Stimulated activated CD4-positive, alpha-beta T cell treated with anti-CD3 and anti-CD28 coated beads, Interleukin-1b, Interleukin-23, amount 100 ng/mL, for 4 hours (primary cell): ENCODE data around the gene LSAMP.
"Not testable (repeated sequence)": the region's sequence is repeated elsewhere in the genome, so short reads cannot be mapped to it uniquely, and the experiment has no call there.

Experiments used
- DNase-seq, 2 donors: peaks; one replicate each; pipeline ENCODE4 v3.0.0-alpha.2; 2020; ENCODE audit warnings: low read depth in 2 of 2

Gene LSAMP

DNA sequence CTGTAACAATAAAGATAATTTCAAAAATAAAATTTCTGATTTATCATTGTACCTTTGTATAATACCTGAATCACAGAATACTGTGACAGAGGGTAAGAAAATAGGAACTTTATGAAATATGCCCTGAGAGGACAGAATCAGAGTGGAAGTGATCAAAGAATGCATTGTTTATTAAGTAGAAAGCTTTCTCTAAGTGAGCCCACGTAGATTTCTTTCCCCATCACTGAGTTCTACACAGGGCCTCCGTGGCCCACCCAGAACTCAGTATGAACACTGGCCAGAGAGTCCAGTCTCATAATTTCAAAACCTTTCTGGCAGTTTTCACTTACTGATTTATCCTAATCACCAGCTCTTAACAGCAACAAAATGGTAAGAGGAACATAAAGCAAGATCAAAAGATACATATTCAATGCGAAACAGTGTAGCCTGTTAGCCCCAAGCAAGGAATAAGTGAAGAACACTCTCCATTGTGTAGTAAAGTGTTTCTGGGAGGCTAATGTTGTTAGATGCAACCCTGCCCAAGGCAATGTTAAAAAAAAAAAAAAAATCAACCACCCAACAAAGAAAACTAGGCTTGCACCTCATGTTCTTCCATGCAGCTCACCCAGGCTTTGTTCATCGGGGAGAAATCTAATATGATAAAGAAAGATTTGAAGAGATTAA, 341.3 kb downstream of the LSAMP start:
- DNase-seq = no peak

DNA sequence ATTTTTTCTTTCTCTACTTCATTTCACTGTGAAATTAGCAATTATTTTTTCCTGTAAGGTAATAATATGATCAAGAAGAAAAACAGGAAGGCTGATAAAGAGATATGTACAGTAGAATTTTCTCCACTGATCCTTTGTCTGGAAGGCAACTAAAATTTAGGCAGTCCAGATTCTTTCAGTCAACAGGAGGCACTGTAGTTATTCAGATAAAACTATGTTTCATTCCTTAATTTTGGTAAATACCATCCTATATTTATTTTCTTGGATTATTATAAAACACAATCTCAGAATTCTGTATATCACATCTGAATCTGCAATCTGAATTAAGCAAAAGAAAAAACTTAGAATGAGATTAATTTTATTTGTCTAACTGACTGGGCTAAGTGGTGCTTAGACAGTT, 343.2 kb downstream of the LSAMP start:
- DNase-seq = no peak

DNA sequence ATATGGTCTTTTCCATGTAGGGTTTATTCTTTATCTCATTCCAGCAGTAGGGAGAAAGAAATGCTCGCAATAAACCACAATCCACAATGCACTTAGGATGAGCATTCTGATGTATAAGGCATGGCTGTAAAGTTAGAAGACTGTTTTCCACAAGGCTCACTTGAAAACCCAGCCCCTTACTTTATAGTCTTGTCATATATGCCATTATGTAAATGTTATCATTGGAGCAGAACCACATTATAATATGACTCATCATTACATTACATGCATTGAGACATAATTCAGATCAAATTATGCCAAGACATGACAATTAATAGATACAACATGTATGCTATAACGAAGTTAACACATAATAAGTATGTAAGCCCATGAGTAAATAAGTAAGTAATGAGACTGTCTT, 348.1 kb downstream of the LSAMP start:
- no peak for DNase-seq

DNA sequence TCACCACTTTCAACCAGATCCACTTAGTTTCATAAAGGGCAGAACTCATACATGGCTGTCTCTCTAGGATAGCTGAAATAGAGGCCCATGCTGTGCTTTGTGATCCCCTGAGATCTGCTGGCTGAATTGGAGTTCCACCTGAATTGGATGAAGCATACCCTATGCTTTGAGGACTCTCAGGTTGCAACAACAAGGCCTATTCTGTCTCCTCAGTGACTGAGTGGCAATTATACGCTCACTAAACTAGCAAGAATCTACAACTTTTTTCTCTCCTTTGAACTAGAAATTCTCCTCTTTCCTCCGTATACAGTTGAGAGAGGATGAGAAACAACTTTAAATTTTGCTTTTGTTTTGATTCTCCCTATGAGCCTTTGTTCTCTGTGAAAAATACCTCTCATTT, 348.7 kb downstream of the LSAMP start:
- no peak for DNase-seq

DNA sequence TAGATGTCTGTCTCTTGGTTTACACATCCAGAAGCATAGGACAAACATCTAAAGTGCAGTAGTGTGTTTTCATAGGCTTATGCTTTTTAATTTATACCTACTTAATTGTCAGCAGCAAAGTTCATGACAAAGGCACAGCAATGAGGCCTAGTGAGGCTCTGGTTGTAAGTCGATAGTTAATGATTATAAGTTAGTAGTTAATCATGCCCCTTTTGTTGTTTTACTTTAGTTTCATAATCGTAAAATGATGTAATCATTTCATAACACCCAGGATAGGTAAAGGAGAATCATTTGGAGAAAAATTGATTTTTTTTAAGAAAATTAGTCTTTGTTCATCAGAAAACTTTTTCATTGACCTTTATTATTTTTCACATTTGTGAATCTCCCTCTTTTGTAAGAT, 351.9 kb downstream of the LSAMP start:
- no peak for DNase-seq

DNA sequence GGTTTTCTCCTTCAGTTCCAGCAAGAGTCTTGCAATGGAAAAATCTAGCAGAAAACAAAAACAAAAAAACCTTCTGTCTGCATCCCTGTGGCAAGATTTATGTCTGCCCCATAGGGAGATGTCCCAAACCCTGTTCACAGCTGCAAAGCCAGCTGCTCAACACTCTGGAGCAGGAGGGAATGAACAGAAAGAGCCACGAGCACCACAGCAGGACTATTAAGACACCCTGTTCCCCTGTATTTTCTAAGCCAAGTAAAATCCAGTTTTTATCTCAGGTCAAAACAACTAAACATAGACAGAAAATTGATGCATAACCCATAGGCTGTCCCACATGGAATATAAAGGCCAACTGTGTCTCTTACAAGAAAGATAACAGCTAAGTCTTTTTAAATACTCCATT, 357.9 kb downstream of the LSAMP start:
- no peak for DNase-seq

DNA sequence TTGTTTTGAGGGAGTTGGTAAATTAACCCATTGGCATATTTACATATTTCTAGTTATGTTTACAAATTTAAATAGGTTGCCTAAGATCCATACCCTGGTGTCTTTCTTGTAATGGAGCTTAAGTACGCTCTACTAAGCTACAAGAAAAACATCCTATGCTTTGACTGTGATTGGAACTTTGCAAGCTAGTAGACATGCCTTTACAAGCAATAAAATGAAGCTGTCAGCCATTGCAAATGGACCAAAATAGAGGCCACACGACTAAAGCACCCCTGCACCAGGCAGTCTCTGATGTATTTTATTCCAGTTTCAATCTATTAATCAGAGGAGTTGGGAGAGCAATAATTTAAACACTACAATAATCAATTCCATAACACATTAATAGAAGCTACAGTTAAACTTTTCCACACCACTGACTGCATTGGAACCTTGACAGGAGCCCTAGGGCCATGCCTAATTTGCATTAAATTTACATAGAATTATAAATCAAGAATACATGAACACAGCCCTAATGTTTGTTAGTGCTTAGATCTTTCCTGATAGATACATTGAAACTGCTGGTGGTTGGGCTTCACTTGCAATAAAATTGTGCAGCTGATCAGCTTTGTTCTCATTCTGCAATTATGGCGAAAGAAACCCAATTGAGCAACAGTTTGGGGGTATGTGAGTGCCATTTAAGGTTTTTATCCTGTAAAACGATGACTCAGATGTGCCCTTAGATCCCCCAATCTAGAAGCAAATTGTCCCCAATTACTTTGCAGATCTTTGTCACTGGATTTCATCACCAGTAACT, 360.1 kb downstream of the LSAMP start:
- DNase-seq = no peak

DNA sequence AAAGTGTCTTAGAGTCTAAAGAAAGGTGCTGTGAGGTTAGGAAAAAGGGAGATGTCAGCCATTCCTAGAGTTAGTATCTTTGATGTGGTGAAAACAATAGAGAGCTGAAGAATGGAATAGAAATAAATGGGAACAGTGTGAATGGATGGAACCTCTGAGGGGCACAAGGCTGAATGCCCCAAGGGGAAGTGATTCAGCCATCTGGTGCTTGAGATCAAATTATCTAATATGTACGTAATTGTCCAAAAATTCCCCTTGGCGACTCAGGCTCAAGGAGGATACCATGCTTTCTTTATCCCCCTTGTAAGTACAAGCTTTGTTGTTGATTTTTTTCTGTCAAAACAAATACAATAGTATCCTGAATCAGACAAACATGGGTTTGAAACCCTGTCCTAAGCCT, 361.6 kb downstream of the LSAMP start:
- no peak for DNase-seq

DNA sequence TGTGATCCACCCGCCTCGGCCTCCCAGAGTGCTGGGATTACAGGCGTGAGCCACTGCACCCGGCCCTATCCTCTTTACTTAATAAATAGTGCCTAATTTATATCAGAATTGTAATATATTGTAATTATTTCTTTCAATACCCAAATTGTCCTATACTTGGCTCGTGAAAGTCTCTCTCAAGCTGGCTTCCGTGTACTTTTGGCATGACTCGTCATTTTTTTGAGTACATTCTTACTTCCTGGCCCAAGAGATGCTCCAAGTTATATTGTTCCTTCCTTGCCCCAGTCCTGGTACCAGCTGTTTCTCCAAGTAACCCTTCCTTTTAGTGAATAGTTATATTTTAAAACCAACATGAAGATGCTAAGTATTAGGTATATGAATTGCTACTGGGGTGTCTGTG, 366.7 kb downstream of the LSAMP start:
- no peak for DNase-seq

DNA sequence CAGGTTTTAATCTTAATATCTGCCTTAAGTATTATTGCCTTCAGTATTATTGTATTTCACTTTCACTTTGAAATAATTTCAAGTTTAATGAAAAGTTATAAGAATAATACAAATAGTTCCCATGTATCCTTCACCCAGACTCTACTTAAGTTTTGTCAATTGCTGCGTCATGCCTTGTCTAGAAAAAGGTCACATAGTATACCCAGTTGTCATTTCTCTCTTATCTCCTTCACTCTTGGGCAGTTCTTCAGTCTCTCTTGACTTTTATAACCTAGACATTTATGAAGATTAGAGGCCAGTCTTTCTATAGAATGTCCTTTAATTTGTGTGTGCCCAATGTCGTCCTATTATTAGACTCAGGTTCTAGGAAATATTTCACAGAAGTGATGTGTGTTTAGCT, 367.7 kb downstream of the LSAMP start:
- DNase-seq = no peak

DNA sequence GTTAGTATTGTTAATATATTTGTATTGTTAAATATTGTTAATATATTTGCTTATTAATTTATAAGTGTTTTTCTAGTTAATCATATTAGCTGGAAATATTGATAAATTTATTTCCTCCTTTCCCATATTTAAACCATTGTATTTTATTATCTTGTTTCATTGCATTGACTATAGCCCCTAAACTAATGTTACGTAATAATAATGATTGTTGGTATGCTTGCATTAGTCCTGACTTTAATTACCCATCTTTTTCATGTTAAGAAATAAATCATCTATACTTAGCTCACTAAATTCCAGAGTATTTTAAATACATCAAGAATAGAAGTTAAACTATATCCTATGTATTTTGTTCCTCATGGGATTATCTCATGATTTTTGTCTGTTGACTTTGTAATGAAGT, 368.2 kb downstream of the LSAMP start:
- no peak for DNase-seq

DNA sequence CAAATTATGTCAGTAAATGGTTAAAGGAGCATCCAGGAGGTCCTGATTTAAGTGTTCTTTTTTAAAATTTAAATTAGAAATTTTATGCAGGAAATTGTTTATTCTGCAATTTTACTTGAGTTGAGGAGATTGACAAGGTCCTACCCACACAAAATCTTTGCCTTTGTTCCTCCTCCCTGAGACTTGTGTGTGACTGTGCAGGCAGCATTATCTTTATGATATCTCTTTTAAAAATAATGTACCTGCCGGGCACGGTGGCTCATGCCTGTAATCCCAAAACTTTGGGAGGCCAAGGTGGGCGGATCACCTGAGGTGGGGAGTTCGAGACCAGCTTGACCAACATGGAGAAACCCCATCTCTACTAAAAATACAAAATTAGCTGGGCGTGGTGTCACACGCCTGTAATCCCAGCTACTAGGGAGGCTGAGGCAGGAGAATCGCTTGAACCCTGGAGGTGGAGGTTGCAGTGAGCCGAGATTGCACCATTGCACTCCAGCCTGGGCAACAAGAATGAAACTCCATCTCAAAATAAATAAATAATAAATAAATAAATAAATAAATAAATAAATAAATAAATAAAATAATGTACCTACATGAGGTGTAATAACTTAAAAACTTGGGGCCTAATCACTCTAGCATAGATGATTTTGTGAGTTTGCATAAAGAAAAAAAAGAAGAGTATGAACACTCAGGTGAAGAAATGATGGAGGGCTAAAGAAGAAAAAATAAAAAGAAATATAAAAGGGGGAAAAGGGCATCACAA, 374.6 kb downstream of the LSAMP start:
- DNase-seq = not testable (repeated sequence)

DNA sequence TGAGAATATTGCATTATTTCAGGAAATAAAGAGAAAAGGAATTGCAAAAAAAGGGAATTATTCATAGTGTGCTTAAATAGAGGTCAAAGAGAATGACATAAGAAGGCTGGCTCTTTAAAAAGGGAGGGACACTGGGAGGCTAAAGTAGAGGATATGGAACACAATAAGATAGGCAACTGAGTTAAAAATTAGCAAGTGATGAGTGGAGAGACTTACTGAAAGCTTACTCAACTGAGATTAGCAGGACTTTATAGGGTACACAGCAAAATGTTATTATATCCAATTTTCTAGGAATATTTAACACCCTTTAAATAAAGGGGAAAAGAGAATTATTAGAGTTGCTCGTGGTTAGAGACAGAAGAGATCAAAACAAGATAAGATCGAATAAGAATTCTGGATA, 375.2 kb downstream of the LSAMP start:
- DNase-seq = no peak

DNA sequence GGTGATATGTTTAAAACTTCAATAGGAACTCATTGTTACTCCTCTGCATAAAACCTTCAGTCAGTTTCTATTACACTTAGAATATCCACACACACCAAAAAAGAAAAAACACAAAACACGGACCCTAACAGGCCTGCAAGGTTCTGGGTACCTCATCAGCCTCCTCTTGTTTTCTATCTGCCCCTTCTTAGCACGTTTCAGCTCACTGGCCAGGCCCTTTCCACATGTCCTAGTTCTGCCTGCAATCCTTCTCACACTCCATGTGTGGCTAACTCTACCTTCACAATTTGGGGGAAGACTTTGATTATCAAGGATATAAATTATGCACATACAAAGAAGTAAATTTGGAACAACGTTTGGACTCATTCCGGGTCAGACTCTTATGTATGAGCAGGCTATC, 376.3 kb downstream of the LSAMP start:
- DNase-seq = no peak

DNA sequence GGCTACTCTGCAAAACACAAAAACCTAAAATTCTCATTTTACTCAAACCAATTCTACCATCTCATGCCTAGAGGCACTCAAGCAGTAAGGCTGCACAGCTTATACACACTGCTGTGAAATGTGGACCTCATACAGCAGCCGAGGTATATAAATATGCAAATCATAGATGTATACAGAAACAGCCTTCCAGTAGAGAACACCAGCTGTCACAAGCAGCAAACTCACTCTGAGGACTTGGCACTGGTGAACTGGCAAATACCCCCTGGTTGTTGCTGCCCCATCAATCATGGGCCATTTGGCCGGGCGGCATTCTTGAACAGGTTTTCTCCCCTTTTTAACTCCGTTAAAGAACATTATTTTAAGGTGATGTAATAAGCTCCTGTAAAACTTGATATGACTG, 378.0 kb downstream of the LSAMP start:
- no peak for DNase-seq

DNA sequence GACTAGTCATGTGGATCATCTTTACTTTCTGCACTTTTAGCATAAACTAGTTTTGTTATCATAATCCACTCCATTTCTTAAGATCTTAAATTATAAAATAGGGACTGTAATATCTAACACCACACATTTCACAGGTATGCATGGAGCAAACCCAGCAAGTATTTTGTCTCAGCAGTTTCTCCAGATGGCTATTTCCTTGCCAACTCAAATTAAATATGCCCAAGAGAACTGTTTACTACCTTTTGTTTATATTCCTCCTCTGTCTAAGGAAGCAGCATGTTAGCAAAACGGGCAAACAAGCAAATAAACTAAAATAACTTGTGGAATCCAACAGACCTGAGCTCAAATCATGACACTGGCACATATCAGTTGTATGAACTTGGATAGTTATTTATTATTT, 379.8 kb downstream of the LSAMP start:
- no peak for DNase-seq

DNA sequence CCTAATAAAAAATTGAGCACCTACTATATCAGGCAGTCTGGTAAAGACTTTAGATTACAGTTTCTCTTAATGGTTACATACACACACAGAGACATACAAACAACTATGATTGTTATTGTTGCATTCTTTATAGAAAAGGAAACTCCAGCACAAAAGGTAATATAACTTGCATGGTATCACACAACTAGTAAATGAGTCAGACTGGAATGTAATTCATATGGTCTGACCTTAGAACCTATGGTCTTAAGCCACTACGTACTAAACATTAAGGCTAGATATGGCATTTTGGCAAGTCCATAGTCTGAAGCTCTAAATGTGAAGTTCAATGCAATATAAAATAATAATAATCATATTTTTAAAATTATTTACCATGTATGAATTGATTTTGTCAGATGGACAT, 380.6 kb downstream of the LSAMP start:
- no peak for DNase-seq

DNA sequence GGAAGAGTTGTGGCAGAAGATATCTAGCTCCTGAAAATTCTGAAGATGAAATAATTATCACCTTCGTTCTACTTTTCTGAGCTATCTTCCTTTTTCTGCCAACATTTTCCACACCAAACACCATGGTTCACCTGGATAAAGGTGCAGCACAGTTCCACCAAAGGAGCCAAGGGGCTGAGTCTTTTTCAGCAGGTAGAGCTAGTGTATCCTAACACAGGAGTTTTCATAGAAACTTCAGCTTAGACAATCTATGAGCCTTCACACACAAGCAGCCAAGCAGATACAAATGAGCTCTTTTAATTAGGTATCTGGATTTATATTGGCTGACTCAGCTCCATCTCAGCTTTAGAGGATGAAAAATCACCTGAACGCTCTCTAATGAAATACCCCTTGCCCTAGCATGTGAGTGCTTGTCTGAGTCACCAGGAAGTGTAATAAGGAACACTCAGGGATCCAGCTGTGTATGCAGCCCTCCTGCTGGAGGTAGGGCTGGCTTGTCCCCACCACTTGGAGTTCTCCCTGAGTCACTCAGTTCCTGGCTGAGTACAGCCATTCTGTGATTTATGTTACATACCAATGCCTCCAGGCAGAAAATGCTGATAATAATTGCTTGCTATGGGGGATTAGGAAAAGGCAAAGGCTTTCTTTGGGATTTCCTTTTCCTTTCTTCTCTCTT, 385.7 kb downstream of the LSAMP start:
- DNase-seq = no peak

DNA sequence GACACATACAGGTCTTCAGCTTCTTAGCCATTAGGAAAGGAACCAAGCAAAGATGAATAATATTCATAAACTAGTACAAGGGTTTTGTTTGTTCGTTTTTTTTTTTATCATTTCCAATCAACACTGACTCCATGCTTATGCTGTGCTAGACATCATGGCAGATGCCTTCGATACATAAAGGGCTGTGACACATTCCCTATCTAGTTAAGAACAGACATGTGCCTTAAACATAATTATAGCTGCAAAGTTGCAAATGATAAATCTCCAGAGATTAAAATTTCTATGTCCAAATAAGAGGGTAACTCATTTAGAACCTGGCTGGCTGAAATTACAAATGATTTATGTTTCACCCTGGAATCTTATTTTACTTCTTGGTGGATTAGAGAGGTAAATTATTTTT, 386.4 kb downstream of the LSAMP start:
- no peak for DNase-seq

DNA sequence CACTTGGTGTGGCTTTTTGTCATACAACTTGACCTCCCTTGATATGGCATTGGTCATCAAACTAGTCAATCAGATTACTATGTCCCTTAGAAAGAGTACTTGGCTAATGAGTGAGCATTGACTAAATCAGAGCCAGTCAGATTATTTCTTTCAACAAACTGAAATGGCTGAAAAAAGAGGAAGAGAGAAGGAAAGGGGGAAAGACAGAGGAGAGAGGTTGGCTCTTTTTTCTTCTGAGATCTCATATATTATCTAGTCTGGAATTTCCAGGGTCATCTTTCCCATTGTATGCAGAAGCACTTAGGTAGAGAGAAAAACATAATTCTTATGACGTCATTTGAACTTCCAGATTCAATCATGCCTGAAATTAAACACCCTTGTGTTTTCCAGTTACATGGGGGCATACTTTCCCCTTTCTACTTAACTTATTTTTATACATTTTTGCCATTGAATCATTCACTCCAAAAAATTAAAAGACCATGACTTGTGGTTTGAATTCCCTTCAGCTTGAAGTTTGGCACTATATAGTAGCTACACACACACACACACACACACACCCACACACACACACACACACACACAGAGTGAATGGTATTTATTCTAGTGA, 387.8 kb downstream of the LSAMP start:
- no peak for DNase-seq

DNA sequence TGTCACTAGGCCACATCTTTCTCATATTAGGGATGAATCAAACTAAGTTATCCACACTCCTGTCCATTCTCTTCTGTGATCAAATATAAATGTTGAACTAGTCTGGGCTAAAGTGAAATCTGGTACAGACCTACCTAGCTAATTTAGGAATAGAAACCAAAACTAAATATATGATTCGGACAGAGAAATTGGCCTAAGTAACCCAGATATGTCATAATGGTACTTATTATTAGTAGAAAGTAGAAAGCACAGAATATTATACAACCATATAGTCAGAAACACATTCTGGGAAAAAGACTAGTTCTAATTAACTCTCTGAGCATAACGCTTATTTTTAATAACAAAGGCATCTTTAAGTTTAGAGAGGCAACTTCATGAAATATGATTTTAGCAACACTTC, 389.0 kb downstream of the LSAMP start:
- no peak for DNase-seq

DNA sequence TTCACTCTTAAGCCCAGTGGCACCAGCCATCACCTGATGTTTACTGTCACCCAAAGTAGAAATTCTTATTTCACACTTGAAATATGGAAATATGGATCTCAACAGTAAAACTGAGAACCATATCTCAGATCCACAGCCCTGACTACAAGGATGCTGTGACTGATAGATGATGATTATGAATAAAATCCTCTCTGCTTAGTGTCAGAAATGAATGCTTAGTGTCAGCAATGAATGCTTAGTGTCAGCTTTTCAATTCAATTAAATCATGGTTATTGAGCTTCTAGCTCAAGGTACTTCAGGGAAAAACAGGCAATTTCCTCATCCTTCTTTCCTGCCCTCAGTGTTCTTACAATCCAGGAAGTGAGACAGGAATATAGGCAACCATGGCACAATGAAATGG, 392.3 kb downstream of the LSAMP start:
- DNase-seq = no peak
